OCI-LY1 (cell line): ENCODE results near the gene TUBG2.
A peak's percentile ranks its signal among the peaks of the same experiment; 100 is the strongest.
"Not testable (repeated sequence)": the region's sequence is repeated elsewhere in the genome, so short reads cannot be mapped to it uniquely, and the experiment has no call there.

Source experiments
- H2AFZ ChIP-seq: fragments of 200-600 bp; sonication (generic), shearing (Covaris generic); 2 replicates; pipeline ENCODE4 v1.6.0; 2014; ENCODE audit warnings: antibody characterized with exemption, mild to moderate bottlenecking, low read length
- H3F3A ChIP-seq: fragments of 200-600 bp; sonication (generic), shearing (Covaris generic); 2 replicates; pipeline ENCODE4 v1.6.0; 2014; ENCODE audit warnings: mild to moderate bottlenecking, antibody characterized with exemption, low read length, moderate library complexity; ENCODE audit not compliant: insufficient read depth
- H3K27ac ChIP-seq: fragments of 200-600 bp; sonication (generic); 2 replicates; pipeline ENCODE4 v1.5.1; 2014; ENCODE audit warnings: low read length, mixed run types, mild to moderate bottlenecking, low read depth; ENCODE audit not compliant: poor library complexity, severe bottlenecking
- H3K27me3 ChIP-seq: fragments of 200-600 bp; sonication (generic); 2 replicates; pipeline ENCODE4 v1.6.0; 2014; ENCODE audit warnings: antibody characterized with exemption, mild to moderate bottlenecking, low read length, moderate library complexity; ENCODE audit not compliant: insufficient read depth
- H3K36me3 ChIP-seq: fragments of 200-600 bp; sonication (generic); 2 replicates; pipeline ENCODE4 v1.6.1; 2014; ENCODE audit warnings: mild to moderate bottlenecking, antibody characterized with exemption, low read length, moderate library complexity, mixed read lengths; ENCODE audit not compliant: insufficient read depth
- H3K4me1 ChIP-seq: fragments of 200-600 bp; sonication (generic); 2 replicates; pipeline ENCODE4 v1.5.1; 2014; ENCODE audit warnings: mild to moderate bottlenecking, low read length, moderate library complexity; ENCODE audit not compliant: insufficient read depth, severe bottlenecking
- H3K4me2 ChIP-seq: fragments of 200-600 bp; sonication (generic), shearing (Covaris generic); 2 replicates; pipeline ENCODE4 v1.6.1; 2014; ENCODE audit warnings: low read length
- H3K4me3 ChIP-seq: fragments of 200-600 bp; sonication (generic); 2 replicates; pipeline ENCODE4 v1.5.1; 2014; ENCODE audit warnings: low read length, low read depth, mild to moderate bottlenecking, mixed read lengths; ENCODE audit not compliant: poor library complexity, severe bottlenecking
- H3K79me2 ChIP-seq: fragments of 200-600 bp; shearing (Covaris generic); 2 replicates; pipeline ENCODE4 v1.6.1; 2016; ENCODE audit warnings: mixed run types, low read length, mixed read lengths; ENCODE audit not compliant: insufficient read depth
- H3K9ac ChIP-seq: fragments of 200-600 bp; sonication (generic), shearing (Covaris generic); 2 replicates; pipeline ENCODE4 v1.6.1; 2014; ENCODE audit warnings: mild to moderate bottlenecking, low read length, mixed read lengths
- H3K9me2 ChIP-seq: fragments of 200-600 bp; sonication (generic), shearing (Covaris generic); 2 replicates; pipeline ENCODE4 v1.6.1; 2014; ENCODE audit warnings: low read depth, mild to moderate bottlenecking, low read length, mixed read lengths
- H3K9me3 ChIP-seq: fragments of 200-600 bp; shearing (Covaris generic); 2 replicates; pipeline ENCODE4 v1.6.1; 2014; ENCODE audit warnings: low read length, mixed read lengths
- H4K20me1 ChIP-seq: fragments of 200-600 bp; sonication (generic), shearing (Covaris generic); 2 replicates; pipeline ENCODE4 v1.6.0; 2016; ENCODE audit warnings: mild to moderate bottlenecking, low read length; ENCODE audit not compliant: insufficient read depth
- EZH2 ChIP-seq: fragments of 200-600 bp; sonication (generic), shearing (Covaris generic); IDR thresholded peaks from 2 replicates; pipeline ENCODE4 v1.8.0; 2017; ENCODE audit warnings: borderline replicate concordance, mixed run types, mild to moderate bottlenecking, antibody characterized with exemption, low read length, moderate library complexity, mixed read lengths
- TF ChIP-seq, protein P1 (sequence below): fragments of 200-600 bp; sonication (generic), shearing (Covaris generic); IDR thresholded peaks from 2 replicates; pipeline ENCODE4 v1.5.1; 2017; ENCODE audit warnings: mild to moderate bottlenecking, antibody characterized with exemption, low read length, moderate library complexity, mixed read lengths

TUBG2 gene

DNA sequence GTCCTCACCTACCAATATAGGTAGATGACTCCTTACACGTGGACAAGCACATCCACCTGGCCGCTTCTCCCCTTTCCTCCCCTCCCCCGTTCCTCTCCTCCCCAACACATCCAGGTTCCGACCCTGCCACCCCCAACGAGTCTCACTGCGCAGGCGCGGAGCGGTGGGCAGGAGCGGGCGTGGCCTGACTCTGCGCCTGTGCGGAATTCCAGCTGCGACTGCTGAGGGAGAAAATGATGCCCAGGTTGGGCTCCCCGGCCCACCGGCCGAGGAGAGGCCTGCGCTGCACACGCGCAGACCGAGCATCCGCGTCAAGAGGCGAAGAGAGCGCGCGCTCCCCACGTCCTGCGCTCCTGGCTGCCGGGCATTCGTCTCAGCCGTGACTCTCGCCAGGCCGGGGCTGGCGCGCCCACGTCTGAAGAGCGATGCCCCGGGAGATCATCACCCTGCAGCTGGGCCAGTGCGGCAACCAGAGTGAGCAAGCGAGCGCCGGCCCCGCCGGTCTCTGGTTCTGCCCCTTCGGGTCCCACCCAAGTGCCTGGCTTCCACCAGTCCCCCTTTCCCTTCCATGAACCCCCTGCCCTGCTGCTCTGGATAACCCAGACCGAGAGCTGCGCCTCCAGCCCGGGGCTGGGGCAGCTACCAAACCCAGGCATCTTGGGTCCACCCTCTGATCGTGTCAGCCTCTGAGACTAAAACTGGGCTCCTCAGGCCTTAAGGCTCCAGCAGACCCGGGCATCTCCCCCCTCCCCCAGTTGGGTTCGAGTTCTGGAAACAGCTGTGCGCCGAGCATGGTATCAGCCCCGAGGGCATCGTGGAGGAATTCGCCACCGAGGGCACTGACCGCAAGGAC, at the start of gene TUBG2:
Gene TUBG2, plus strand, starts transcription at position 206 of the 853 bp plus-strand sequence. Its CDS starts 220 bp downstream, at position 426.
- Histone ChIP-seq H3K4me1 (peaks cover 11% of the 10 kb centered on the region), H3K4me2 (peak within 1 kb of the TSS; percentile 80), H3K9me3 (no peaks in the 10 kb centered on the region), H2AFZ (peak within 1 kb of the TSS; percentile 39), H3K27me3 (0 out of 2 replicates have a peak, but pooled peaks cover 4% of the 10 kb centered on the region), H4K20me1 (no peaks in the 10 kb centered on the region), H3K27ac (no peak within 1 kb of the TSS), H3K9ac (peak within 1 kb of the TSS; percentile 82), H3K4me3 (peak within 1 kb of the TSS; percentile 77), H3F3A (no peaks in the 10 kb centered on the region), H3K79me2 (no peaks in the 10 kb centered on the region), H3K36me3 (no peaks in the 10 kb centered on the region; the same call in 1 of the 2 replicates), H3K9me2 (no peaks in the 10 kb centered on the region)
- no peak for TF ChIP-seq EZH2
- TF ChIP-seq, protein P1, sequence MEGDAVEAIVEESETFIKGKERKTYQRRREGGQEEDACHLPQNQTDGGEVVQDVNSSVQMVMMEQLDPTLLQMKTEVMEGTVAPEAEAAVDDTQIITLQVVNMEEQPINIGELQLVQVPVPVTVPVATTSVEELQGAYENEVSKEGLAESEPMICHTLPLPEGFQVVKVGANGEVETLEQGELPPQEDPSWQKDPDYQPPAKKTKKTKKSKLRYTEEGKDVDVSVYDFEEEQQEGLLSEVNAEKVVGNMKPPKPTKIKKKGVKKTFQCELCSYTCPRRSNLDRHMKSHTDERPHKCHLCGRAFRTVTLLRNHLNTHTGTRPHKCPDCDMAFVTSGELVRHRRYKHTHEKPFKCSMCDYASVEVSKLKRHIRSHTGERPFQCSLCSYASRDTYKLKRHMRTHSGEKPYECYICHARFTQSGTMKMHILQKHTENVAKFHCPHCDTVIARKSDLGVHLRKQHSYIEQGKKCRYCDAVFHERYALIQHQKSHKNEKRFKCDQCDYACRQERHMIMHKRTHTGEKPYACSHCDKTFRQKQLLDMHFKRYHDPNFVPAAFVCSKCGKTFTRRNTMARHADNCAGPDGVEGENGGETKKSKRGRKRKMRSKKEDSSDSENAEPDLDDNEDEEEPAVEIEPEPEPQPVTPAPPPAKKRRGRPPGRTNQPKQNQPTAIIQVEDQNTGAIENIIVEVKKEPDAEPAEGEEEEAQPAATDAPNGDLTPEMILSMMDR = no peak

DNA sequence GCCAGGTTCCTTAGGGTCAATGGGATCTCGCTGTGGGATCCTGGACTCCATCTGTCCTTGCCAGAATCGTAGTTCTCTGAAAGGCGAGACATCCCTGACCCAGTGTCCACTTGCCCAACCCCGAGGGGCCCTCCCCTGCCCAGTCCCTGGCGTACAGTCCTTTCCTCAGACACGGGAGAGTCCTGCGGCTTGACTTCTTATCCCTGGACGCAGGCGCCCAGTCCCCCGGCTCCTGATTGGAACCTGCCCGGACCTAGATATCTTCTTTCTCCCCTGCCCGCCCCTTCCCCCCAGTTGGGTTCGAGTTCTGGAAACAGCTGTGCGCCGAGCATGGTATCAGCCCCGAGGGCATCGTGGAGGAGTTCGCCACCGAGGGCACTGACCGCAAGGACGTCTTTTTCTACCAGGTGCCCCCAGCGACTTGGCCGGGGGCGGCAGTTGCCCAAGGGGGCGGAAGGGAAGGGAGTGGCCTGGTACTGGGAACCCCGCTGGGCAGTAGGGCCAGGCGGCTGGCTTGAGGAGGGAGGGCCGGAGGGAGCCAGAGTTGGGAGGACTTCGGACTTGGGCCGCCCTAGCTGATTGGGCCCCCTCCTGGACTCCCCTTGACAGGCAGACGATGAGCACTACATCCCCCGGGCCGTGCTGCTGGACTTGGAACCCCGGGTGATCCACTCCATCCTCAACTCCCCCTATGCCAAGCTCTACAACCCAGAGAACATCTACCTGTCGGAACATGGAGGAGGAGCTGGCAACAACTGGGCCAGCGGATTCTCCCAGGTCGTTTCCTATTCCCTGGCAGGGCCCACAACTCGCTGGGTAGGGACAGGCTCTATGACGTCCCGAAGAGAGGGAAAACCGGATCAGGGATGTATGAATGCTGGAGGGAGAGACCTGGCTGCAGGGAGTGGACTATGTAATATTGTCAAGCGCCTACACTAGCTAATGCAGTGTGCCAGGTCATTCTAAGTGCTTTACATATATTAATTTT, 49.0 kb upstream of the TUBG2 start:
- peaks cover 35% of the 10 kb centered on the region for H3K4me1 ChIP-seq
- H3K27ac ChIP-seq = peak overlapping the region; percentile 19
- peaks cover 42% of the 10 kb centered on the region for H3K79me2 ChIP-seq
- peak overlapping the region; percentile 87 for H3K9ac ChIP-seq
- H3K9me3 ChIP-seq, H4K20me1 ChIP-seq, H2AFZ ChIP-seq, H3F3A ChIP-seq, H3K9me2 ChIP-seq, H3K27me3 ChIP-seq: not testable (repeated sequence)
- peak overlapping the region; percentile 81 for H3K4me3 ChIP-seq
- peaks cover 34% of the 10 kb centered on the region for H3K36me3 ChIP-seq
- peak overlapping the region; percentile 68 for H3K4me2 ChIP-seq

- H3K27me3 ChIP-seq = no peaks in the 10 kb centered on the region
- H2AFZ ChIP-seq = no peak overlapping the region
- no peaks in the 10 kb centered on the region for H3K9me3 ChIP-seq
- H3K27ac ChIP-seq = no peak overlapping the region
- TF ChIP-seq, protein P1 = no peak
- TF ChIP-seq EZH2 = no peak
- no peaks in the 10 kb centered on the region for H3K9me2 ChIP-seq
- no peak overlapping the region for H3K4me2 ChIP-seq
- H3K9ac ChIP-seq = no peak overlapping the region
- H3F3A ChIP-seq = no peaks in the 10 kb centered on the region
- peaks cover 23% of the 10 kb centered on the region for H3K79me2 ChIP-seq
- peaks cover 45% of the 10 kb centered on the region for H3K36me3 ChIP-seq
- no peak overlapping the region for H3K4me3 ChIP-seq
- peaks cover 16% of the 10 kb centered on the region for H3K4me1 ChIP-seq
- H4K20me1 ChIP-seq = no peaks in the 10 kb centered on the region
Observed at GRCh38 chr17:42612013-42612412, 47.1 kb upstream of the TUBG2 start.
